Head of caudate nucleus (tissue), 42 donors: ENCODE data around the gene C6orf120.
"Not testable (repeated sequence)": the region's sequence is repeated elsewhere in the genome, so short reads cannot be mapped to it uniquely, and the experiment has no call there.

Experiments used
- DNase-seq, 42 donors: peaks; one replicate each; pipeline versions ENCODE4 v3.0.0 to v3.0.0-alpha.2; 2020 to 2021; ENCODE audit warnings: mixed read lengths in 7 of 42
- intact Hi-C: fragments of 100-400 bp; cut with DNase I; formaldehyde crosslinking; loops from one replicate; pipeline ENCODE4 v1.15.0; 2022

Gene C6orf120

GRCh38 chr6:169675011-169675410 lies 26.9 kb upstream of the C6orf120 start:
- DNase-seq = no peak
- intact Hi-C loops = no loop called here

GRCh38 chr6:169677096-169677495 lies 24.8 kb upstream of the C6orf120 start:
- intact Hi-C loops = no loop called here
- DNase-seq = no peak

GRCh38 chr6:169678342-169678741 lies 23.6 kb upstream of the C6orf120 start:
- no peak for DNase-seq
- intact Hi-C loops = no loop called here

GRCh38 chr6:169684056-169684455 lies 17.9 kb upstream of the C6orf120 start:
- no peak for DNase-seq
- intact Hi-C loops = no loop called here

GRCh38 chr6:169685860-169686259 lies 16.1 kb upstream of the C6orf120 start:
- no peak for DNase-seq
- intact Hi-C loops = no loop called here

GRCh38 chr6:169689287-169689686 lies 12.6 kb upstream of the C6orf120 start:
- intact Hi-C loops = no loop called here
- no peak for DNase-seq

GRCh38 chr6:169691260-169691659 lies 10.7 kb upstream of the C6orf120 start:
- DNase-seq = no peak

GRCh38 chr6:169692516-169692915 lies 9.4 kb upstream of the C6orf120 start:
- intact Hi-C loops = no loop called here
- DNase-seq = no peak

More at GRCh38 chr6:169691260-169691659, 10.7 kb upstream of the C6orf120 start:
- intact Hi-C loops = no loop called here

- intact Hi-C loops = no loop called here
- DNase-seq = no peak
Measured at GRCh38 chr6:169695131-169695530, 6.8 kb upstream of the C6orf120 start.

- intact Hi-C loops = not testable (repeated sequence)
- peak in 8 of 42 donors; percentile 6 to 64 (median 23) for DNase-seq
Measured at GRCh38 chr6:169697115-169697514, 4.8 kb upstream of the C6orf120 start.

- intact Hi-C loops = no loop called here
- DNase-seq = no peak
Measured at GRCh38 chr6:169700296-169700695, 1.6 kb upstream of the C6orf120 start.

GRCh38 chr6:169701311-169701953 lies 494 bp upstream of the C6orf120 start:
- intact Hi-C loops = no loop called here
- DNase-seq = peak in 11 of 42 donors; percentile 7 to 53 (median 25)

GRCh38 chr6:169702840-169703246 lies 917 bp downstream of the C6orf120 start:
- DNase-seq = no peak
- intact Hi-C loops = no loop called here

GRCh38 chr6:169707772-169708171 lies 5.8 kb downstream of the C6orf120 start:
- intact Hi-C loops = no loop called here
- DNase-seq = no peak

- no peak for DNase-seq
- intact Hi-C loops = no loop called here
Measured at GRCh38 chr6:169709293-169709692, 7.4 kb downstream of the C6orf120 start.

- DNase-seq = no peak
- intact Hi-C loops = no loop called here
Measured at GRCh38 chr6:169710009-169710408, 8.1 kb downstream of the C6orf120 start.

- intact Hi-C loops = no loop called here
- DNase-seq = no peak
Measured at GRCh38 chr6:169714178-169714577, 12.3 kb downstream of the C6orf120 start.

- no peak for DNase-seq
- intact Hi-C loops = no loop called here
Measured at GRCh38 chr6:169714595-169714994, 12.7 kb downstream of the C6orf120 start.

GRCh38 chr6:169719117-169719516 lies 17.2 kb downstream of the C6orf120 start:
- no peak for DNase-seq
- intact Hi-C loops = no loop called here

GRCh38 chr6:169720207-169720855 lies 18.4 kb downstream of the C6orf120 start:
- intact Hi-C loops = no loop called here
- DNase-seq = no peak
